RWPE1 (cell line): ENCODE results near the gene GTF2I.
"Not testable (repeated sequence)": the region's sequence is repeated elsewhere in the genome, so short reads cannot be mapped to it uniquely, and the experiment has no call there.

Experiments
- CTCF ChIA-PET: fragments of 350-600 bp; sonication (Branson Sonifier 250); formaldehyde crosslinking; extraction: SDS; loops from one replicate; lab custom pipeline; 2021; lab: Yijun Ruan, JAX
- POLR2A ChIA-PET: fragments of 400-600 bp; formaldehyde crosslinking; extraction: SDS; loops from one replicate; lab custom pipeline; 2020; ENCODE audit warnings: antibody characterized with exemption; ENCODE audit not compliant: low non-redundant PET; lab: Yijun Ruan, JAX
- DNase-seq: peaks from one replicate; pipeline ENCODE4 v3.0.0; 2012; ENCODE audit warnings: low spot score
- H3K27ac ChIP-seq: fragments of 450-650 bp; 2 replicates; pipeline ENCODE4 v1.5.1; 2017
- CTCF ChIP-seq: fragments of 450-650 bp; conservative IDR thresholded peaks from 2 replicates; pipeline ENCODE4 v1.5.1; 2017; ENCODE audit warnings: low read depth, mild to moderate bottlenecking

The GTF2I gene

DNA sequence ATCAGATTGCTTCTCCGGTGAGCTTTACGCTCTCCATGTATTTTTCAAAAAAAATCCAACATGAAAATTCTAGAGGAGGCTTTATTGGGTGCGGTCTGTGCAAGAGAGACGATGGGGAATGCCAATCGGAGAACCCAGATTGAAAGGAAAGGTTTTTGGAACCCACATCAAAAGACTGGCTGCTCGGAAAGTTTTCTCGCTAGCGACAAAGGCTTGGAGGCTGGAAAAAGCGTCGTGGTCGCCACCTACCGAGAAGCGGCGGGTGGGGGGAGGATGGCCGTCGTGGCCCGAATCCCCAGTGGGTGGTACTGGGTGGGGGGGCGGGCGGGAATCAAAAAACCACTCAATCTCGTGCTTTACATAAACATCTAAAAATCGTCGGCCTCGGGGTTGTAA, 1.1 kb upstream of the GTF2I start:
- H3K27ac ChIP-seq = peak overlapping the region; percentile 98
- no peak for DNase-seq
- CTCF ChIA-PET = interaction anchor here (0.6 to 0.9 kb wide), 3 partner anchors 21 to 247 kb away, joined by 3 to 4 read pairs (median 4); no protein-coding TSS in a partner anchor
- POLR2A ChIA-PET = no interaction called here
- TF ChIP-seq CTCF = no peak; the same call in 1 of the 2 replicates

- peak overlapping the region; percentile 98 for H3K27ac ChIP-seq
- ChIA-PET CTCF (interaction anchor here (0.5 to 1.2 kb wide), 6 partner anchors 14 to 248 kb away, joined by 3 to 10 read pairs (median 4); no protein-coding TSS in a partner anchor), POLR2A (interaction anchor here (0.6 to 0.7 kb wide), 3 partner anchors 57 to 83 kb away, joined by 3 to 5 read pairs (median 3); no protein-coding TSS in a partner anchor)
- TF ChIP-seq CTCF = peak; percentile 15; the same call in 1 of the 2 replicates
- peak; percentile 90 for DNase-seq
Observed at GRCh38 chr7:74656837-74657691, 454 bp upstream of the GTF2I start.

DNA sequence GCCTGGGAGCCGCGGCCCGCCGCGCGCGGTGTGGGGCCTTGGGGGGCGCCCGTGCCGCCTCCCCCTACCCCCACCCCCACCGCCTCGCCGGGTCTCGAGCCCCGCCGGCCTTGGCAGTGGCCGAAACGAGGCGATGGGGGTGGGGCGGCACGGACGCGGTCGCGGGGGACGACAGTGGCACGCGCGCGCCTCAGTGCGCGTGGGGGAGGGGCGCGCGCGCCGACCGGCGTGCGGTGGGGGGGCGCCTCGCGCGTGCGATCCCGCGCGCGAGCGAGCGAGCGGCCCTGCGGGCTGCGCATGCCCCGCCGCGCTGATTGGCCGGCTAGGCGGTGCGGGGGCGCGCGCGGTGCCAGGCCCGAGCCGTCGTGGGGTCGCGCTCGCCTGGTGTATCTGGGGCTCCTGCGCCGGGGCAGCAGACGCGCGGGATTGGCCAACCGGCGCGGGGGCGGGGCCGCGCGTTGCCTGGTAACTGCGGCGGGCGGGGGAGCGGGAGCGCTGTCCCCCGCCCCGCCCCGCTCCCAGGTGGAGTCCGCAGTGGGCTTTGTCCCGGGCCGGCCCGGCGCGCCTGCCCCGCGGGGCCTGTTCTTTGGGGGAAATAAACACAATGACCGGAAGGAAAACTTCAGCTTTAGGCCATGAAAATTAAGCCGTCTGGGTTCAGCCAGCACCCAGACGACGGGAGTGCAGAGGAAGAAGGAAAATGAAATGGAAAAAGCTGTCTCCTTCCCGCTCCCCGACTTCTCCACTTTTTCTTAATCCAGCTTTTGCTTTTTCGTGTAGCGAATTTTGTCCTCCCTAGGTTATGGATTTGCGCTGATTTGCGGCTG, 873 bp downstream of the GTF2I start:
- H3K27ac ChIP-seq = peak overlapping the region; percentile 98
- CTCF ChIA-PET = interaction anchor here (0.5 to 0.8 kb wide), 5 partner anchors 33 to 91 kb away, joined by 3 to 9 read pairs (median 6); no protein-coding TSS in a partner anchor
- POLR2A ChIA-PET = interaction anchor here (0.6 to 0.7 kb wide), 3 partner anchors 59 to 84 kb away, joined by 3 to 5 read pairs (median 3); no protein-coding TSS in a partner anchor
- DNase-seq = peak; percentile 94
- no peak for TF ChIP-seq CTCF

DNA sequence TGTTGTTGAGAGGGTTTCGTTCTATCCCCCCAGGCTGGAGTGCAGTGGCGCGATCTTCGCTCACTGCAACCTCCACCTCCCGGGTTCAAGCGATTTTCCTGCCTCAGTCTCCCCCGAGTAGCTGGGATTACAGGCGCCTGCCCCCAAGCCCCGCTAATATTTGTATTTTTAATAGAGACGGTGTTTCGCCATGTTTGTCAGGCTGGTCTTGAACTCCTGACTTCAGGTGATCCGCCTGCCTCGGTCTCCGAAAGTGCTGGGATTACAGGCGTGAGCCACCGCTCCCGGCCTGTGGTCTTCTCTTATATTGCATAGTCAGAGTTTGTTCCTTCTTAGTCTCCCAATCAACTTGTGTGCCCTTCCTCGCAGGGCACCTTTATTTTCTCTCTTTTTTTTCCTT, 2.7 kb downstream of the GTF2I start:
- H3K27ac ChIP-seq = peak overlapping the region; percentile 98
- DNase-seq, POLR2A ChIA-PET, CTCF ChIA-PET: not testable (repeated sequence)

- peak overlapping the region; percentile 98 for H3K27ac ChIP-seq
- POLR2A ChIA-PET, CTCF ChIA-PET: not testable (repeated sequence)
- peak; percentile 18 for DNase-seq
Observed at GRCh38 chr7:74661836-74662794, 4.6 kb downstream of the GTF2I start.

GRCh38 chr7:74665296-74665938, 7.9 kb downstream of the GTF2I start:
- ChIA-PET CTCF (interaction anchor here (0.6 to 0.7 kb wide), 3 partner anchors 28 to 99 kb away, joined by 3 to 4 read pairs (median 3); no protein-coding TSS in a partner anchor), POLR2A (no interaction called here)
- DNase-seq = no peak
- no peak for TF ChIP-seq CTCF
- H3K27ac ChIP-seq = peak overlapping the region; percentile 57

GRCh38 chr7:74667013-74667412, 9.5 kb downstream of the GTF2I start:
- DNase-seq, POLR2A ChIA-PET: not testable (repeated sequence)
- CTCF ChIA-PET = interaction anchor here (0.7 kb wide), 1 partner anchor 100 kb away, joined by 5 read pairs; no protein-coding TSS in a partner anchor
- H3K27ac ChIP-seq = peak overlapping the region; percentile 26; the same call in 1 of the 2 replicates

DNA sequence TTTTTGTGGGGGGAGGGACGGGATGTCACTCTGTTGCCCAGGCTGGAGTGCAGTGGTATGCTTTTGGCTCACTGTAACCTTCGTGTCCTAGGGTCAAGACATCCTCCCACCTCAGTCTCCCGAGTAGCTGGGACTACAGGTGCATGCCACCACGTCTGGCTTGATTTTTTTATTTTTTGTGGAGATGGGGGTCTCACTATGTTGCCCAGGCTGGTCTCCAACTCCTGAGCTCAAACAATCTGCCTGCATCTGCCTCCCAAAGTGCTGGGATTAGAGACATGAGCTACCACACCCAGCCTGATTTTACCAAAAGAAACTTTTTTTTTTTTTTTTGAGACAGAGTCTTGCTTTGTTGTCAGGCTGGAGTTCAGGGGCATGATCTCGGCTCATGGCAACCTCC, 10.0 kb downstream of the GTF2I start:
- POLR2A ChIA-PET, CTCF ChIA-PET, DNase-seq: not testable (repeated sequence)
- peak overlapping the region; percentile 26; the same call in 1 of the 2 replicates for H3K27ac ChIP-seq
